HEK293 (cell line): ENCODE results near the gene KLHL17.

Experiments used
- CTCF ChIP-seq: fragments of 450-650 bp; formaldehyde crosslinking; IDR thresholded peaks from 2 replicates; pipeline ENCODE4 v1.5.1; 2016; ENCODE audit warnings: missing biosample characterization, missing genetic modification characterization
- KLF10 ChIP-seq: fragments of 450-650 bp; IDR thresholded peaks from 2 replicates; pipeline ENCODE4 v1.5.1; 2018; ENCODE audit warnings: missing biosample characterization, mild to moderate bottlenecking, missing genetic modification characterization
- YY1 ChIP-seq: fragments of 450-650 bp; formaldehyde crosslinking; IDR thresholded peaks from 2 replicates; pipeline ENCODE4 v1.5.1; 2018; ENCODE audit warnings: missing biosample characterization, missing genetic modification characterization
- ZBTB8A ChIP-seq: fragments of 450-650 bp; formaldehyde crosslinking; IDR thresholded peaks from 2 replicates; pipeline ENCODE4 v1.5.1; 2016; ENCODE audit warnings: missing biosample characterization, missing genetic modification characterization
- ZNF155 ChIP-seq: fragments of 450-650 bp; formaldehyde crosslinking; IDR thresholded peaks from 2 replicates; pipeline ENCODE4 v1.5.1; 2016; ENCODE audit warnings: missing biosample characterization, missing genetic modification characterization
- ZNF530 ChIP-seq: fragments of 450-650 bp; formaldehyde crosslinking; IDR thresholded peaks from 2 replicates; pipeline ENCODE4 v1.5.1; 2016; ENCODE audit warnings: low read depth, missing biosample characterization, missing genetic modification characterization
- ZNF548 ChIP-seq: fragments of 450-650 bp; formaldehyde crosslinking; IDR thresholded peaks from 2 replicates; pipeline ENCODE4 v1.5.1; 2016; ENCODE audit warnings: missing biosample characterization, missing genetic modification characterization

- TF ChIP-seq CTCF (tag by site-specific recombination) (0 out of 2 replicates have a peak, but pooled peaks have one; percentile 50), ZBTB8A (tag by site-specific recombination) (peak; percentile 69), ZNF155 (tag by site-specific recombination) (no peak), KLF10 (tag by site-specific recombination) (peak; percentile 82), ZNF548 (no peak), ZNF530 (no peak), YY1 (tag by site-specific recombination) (0 out of 2 replicates have a peak, but pooled peaks have one; percentile 19)
Measured at GRCh38 chr1:923131-923990, 37.0 kb upstream of the KLHL17 start, which contains the start of gene SAMD11.
